Heart left ventricle (tissue), 13 donors: ENCODE measurements around the gene WIPI1.

ENCODE experiments used
- CTCF ChIP-seq, 12 donors: fragments of 200-600 bp; sonication (generic) in 4 of 12; IDR thresholded peaks; one replicate each; pipeline versions ENCODE4 v1.5.0 to v1.8.0; 2018 to 2022; ENCODE audit warnings: antibody characterized with exemption in 12 of 12, mild to moderate bottlenecking in 5 of 12
- POLR2A ChIP-seq, 2 donors: fragments of 450-650 bp; IDR thresholded peaks; one replicate each; pipeline ENCODE4 v1.6.1; 2017; ENCODE audit warnings: antibody characterized with exemption in 2 of 2, mild to moderate bottlenecking in 2 of 2, moderate library complexity in 2 of 2
- donor health status: ischemic (EF 13 %, LVEDD 7.1; RV severe dilation, severe dysfunction).
- donor health status: DM: no; HTN: yes; CAD: no.
- donor health status: DM: no; HTN: no; CAD: no.
- donor health status: ischemic (EF 25% LVEDD 6.9; RV normal size, moderate dysfunction).
- donor health status: ischemic (EF 25% LVEDD 5.7; RV mildly dilated, moderate dysfunction).
- donor health status: ischemic (EF 35%, LVEDD 5.7; RV mildly dilated, moderate dysfunction).
- donor health status: nonischemic (EF 11% LVEDD 7.7; RV severe dilation, severe dysfunction).
- donor health status: DM: yes; HTN: yes; CAD: no.
- donor health status: PGD.
- donor health status: ischemic (EF 29% LVEDD 5.4; RV normal size, mild dysfunction).
- donor health status: nonischemic (EF 23%, LVEDD 6.1; RV moderate dilation, normal function).

- TF ChIP-seq CTCF (IDR thresholded peaks at IDR 0.05): no peak
- no peak for TF ChIP-seq POLR2A (IDR thresholded peaks at IDR 0.05)
Observed at GRCh38 chr17:68491381-68492231, 34.3 kb upstream of the WIPI1 start.
